HEK293 (cell line): ENCODE measurements around the gene OR2A12.

Source experiments
- CTCF ChIA-PET: fragments of 350-600 bp; formaldehyde crosslinking; extraction: SDS; loops from one replicate; lab custom pipeline; 2021; ENCODE audit warnings: antibody characterized with exemption; lab: Yijun Ruan, JAX
- POLR2A ChIA-PET: fragments of 300-600 bp; formaldehyde crosslinking; extraction: SDS; loops from one replicate; lab custom pipeline; 2020; ENCODE audit warnings: antibody characterized with exemption, inconsistent platforms; lab: Yijun Ruan, JAX
- H3K27ac ChIP-seq: fragments of 200-500 bp; sonication (Bioruptor generic); 2 replicates; pipeline ENCODE4 v1.5.1; 2014; ENCODE audit warnings: low read depth, low read length, control low read depth, inconsistent platforms; ENCODE audit errors: extremely low read depth
- H3K36me3 ChIP-seq, 2 experiments: fragments of 200-500 bp in 1 of 2; sonication (Bioruptor generic) in 1 of 2; 1 replicate in 1 of 2; 2 replicates in 1 of 2; pipeline ENCODE4 v1.5.1; 2014 to 2017; ENCODE audit warnings: inconsistent platforms in 2 of 2, low read length in 2 of 2; ENCODE audit not compliant: control insufficient read depth in 2 of 2, insufficient read depth in 1 of 2
- H3K4me1 ChIP-seq: fragments of 200-500 bp; sonication (Bioruptor generic); 2 replicates; pipeline ENCODE4 v1.5.1; 2014; ENCODE audit warnings: mild to moderate bottlenecking, low read length, inconsistent platforms; ENCODE audit not compliant: control insufficient read depth, insufficient read depth
- H3K4me3 ChIP-seq: 2 replicates; pipeline ENCODE4 v1.5.1; 2011; ENCODE audit warnings: low read depth, mild to moderate bottlenecking, control low read depth, low read length, moderate library complexity
- H3K9me3 ChIP-seq: fragments of 200-500 bp; sonication (Bioruptor generic); 2 replicates; pipeline ENCODE4 v1.5.1; 2014; ENCODE audit warnings: low read depth, low read length, inconsistent platforms; ENCODE audit not compliant: control insufficient read depth, insufficient read depth
- BCL11A ChIP-seq: fragments of 450-650 bp; formaldehyde crosslinking; IDR thresholded peaks from 2 replicates; pipeline ENCODE4 v1.5.1; 2016; ENCODE audit warnings: low read depth, missing biosample characterization, missing genetic modification characterization
- ELK4 ChIP-seq: IDR thresholded peaks from 2 replicates; pipeline ENCODE4 v1.6.1; 2011; ENCODE audit warnings: mild to moderate bottlenecking, low read depth, low read length, borderline replicate concordance
- KLF8 ChIP-seq: fragments of 450-650 bp; formaldehyde crosslinking; IDR thresholded peaks from 2 replicates; pipeline ENCODE4 v1.5.1; 2016; ENCODE audit warnings: missing biosample characterization, missing genetic modification characterization
- OSR2 ChIP-seq: fragments of 450-650 bp; formaldehyde crosslinking; IDR thresholded peaks from 2 replicates; pipeline ENCODE4 v1.5.1; 2016; ENCODE audit warnings: missing biosample characterization, missing genetic modification characterization
- REST ChIP-seq: fragments of 450-650 bp; formaldehyde crosslinking; IDR thresholded peaks from 2 replicates; pipeline ENCODE4 v1.5.1; 2016; ENCODE audit warnings: missing biosample characterization, missing genetic modification characterization
- SALL2 ChIP-seq: fragments of 450-650 bp; formaldehyde crosslinking; IDR thresholded peaks from 2 replicates; pipeline ENCODE4 v1.5.0; 2017; ENCODE audit warnings: missing biosample characterization, mild to moderate bottlenecking, missing genetic modification characterization, borderline replicate concordance
- SCRT2 ChIP-seq: fragments of 450-650 bp; formaldehyde crosslinking; IDR thresholded peaks from 2 replicates; pipeline ENCODE4 v1.5.1; 2016; ENCODE audit warnings: missing biosample characterization, missing genetic modification characterization
- ZBTB20 ChIP-seq: fragments of 450-650 bp; formaldehyde crosslinking; IDR thresholded peaks from 2 replicates; pipeline ENCODE4 v1.5.1; 2016; ENCODE audit warnings: missing biosample characterization, missing genetic modification characterization
- ZEB2 ChIP-seq: fragments of 450-650 bp; formaldehyde crosslinking; IDR thresholded peaks from 2 replicates; pipeline ENCODE4 v1.5.1; 2016; ENCODE audit warnings: missing biosample characterization, missing genetic modification characterization
- ZFP69B ChIP-seq: fragments of 450-650 bp; formaldehyde crosslinking; IDR thresholded peaks from 2 replicates; pipeline ENCODE4 v1.5.1; 2016; ENCODE audit warnings: missing biosample characterization, missing genetic modification characterization
- ZNF133 ChIP-seq: fragments of 450-650 bp; formaldehyde crosslinking; IDR thresholded peaks from 2 replicates; pipeline ENCODE4 v1.5.1; 2016; ENCODE audit warnings: missing biosample characterization, missing genetic modification characterization
- ZNF16 ChIP-seq: fragments of 450-650 bp; formaldehyde crosslinking; IDR thresholded peaks from 2 replicates; pipeline ENCODE4 v1.5.1; 2016; ENCODE audit warnings: low read depth, missing biosample characterization, missing genetic modification characterization
- ZNF248 ChIP-seq: fragments of 450-650 bp; formaldehyde crosslinking; IDR thresholded peaks from 2 replicates; pipeline ENCODE4 v1.5.1; 2017; ENCODE audit warnings: missing biosample characterization, missing genetic modification characterization
- ZNF280D ChIP-seq: fragments of 450-650 bp; formaldehyde crosslinking; IDR thresholded peaks from 2 replicates; pipeline ENCODE4 v1.5.1; 2016; ENCODE audit warnings: missing biosample characterization, missing genetic modification characterization
- ZNF350 ChIP-seq: fragments of 450-650 bp; formaldehyde crosslinking; IDR thresholded peaks from 2 replicates; pipeline ENCODE4 v1.5.0; 2017; ENCODE audit warnings: missing biosample characterization, mild to moderate bottlenecking, missing genetic modification characterization
- ZNF510 ChIP-seq: fragments of 450-650 bp; formaldehyde crosslinking; IDR thresholded peaks from 2 replicates; pipeline ENCODE4 v1.5.1; 2018; ENCODE audit warnings: mild to moderate bottlenecking, missing genetic modification characterization, missing biosample characterization; ENCODE audit not compliant: insufficient replicate concordance
- ZNF555 ChIP-seq: fragments of 450-650 bp; formaldehyde crosslinking; conservative IDR thresholded peaks from 2 replicates; pipeline ENCODE4 v1.5.1; 2017; ENCODE audit warnings: missing biosample characterization, mild to moderate bottlenecking, missing genetic modification characterization, inconsistent platforms
- ZNF585B ChIP-seq: fragments of 450-650 bp; formaldehyde crosslinking; IDR thresholded peaks from 2 replicates; pipeline ENCODE4 v1.5.1; 2016; ENCODE audit warnings: missing biosample characterization, missing genetic modification characterization
- ZNF626 ChIP-seq: fragments of 450-650 bp; sonication (Bioruptor Pico); formaldehyde crosslinking; IDR thresholded peaks from 2 replicates; pipeline ENCODE4 v1.5.1; 2018; ENCODE audit warnings: missing biosample characterization, missing genetic modification characterization, inconsistent platforms
- ZNF629 ChIP-seq: fragments of 450-650 bp; formaldehyde crosslinking; IDR thresholded peaks from 2 replicates; pipeline ENCODE4 v1.5.1; 2017; ENCODE audit warnings: missing biosample characterization, missing genetic modification characterization

Gene OR2A12

GRCh38 chr7:144113651-144114050 lies 27.6 kb downstream of the OR2A12 start:
- Histone ChIP-seq H3K4me1 (no peaks in the 10 kb centered on the region), H3K36me3 (no peaks in the 10 kb centered on the region), H3K27ac (no peak overlapping the region), H3K4me3 (no peak overlapping the region), H3K9me3 (no peaks in the 10 kb centered on the region)
- no peak for TF ChIP-seq ZNF133 (tag by site-specific recombination)
- no peak for TF ChIP-seq SALL2 (tag by site-specific recombination)
- TF ChIP-seq ZNF510 (tag by site-specific recombination) = no peak
- no peak for TF ChIP-seq OSR2 (tag by site-specific recombination)
- TF ChIP-seq BCL11A (tag by site-specific recombination) = no peak
- no peak for TF ChIP-seq ZEB2 (tag by site-specific recombination)
- no peak for TF ChIP-seq ZNF585B
- no peak for TF ChIP-seq ZBTB20
- ChIA-PET POLR2A (no interaction called here), CTCF (interaction anchor here (0.6 to 1.8 kb wide), 2 partner anchors 14 to 102 kb away, joined by 4 to 6 read pairs; no protein-coding TSS in a partner anchor)

- Histone ChIP-seq H3K36me3 (no peaks in the 10 kb centered on the region), H3K27ac (no peak overlapping the region), H3K4me1 (no peaks in the 10 kb centered on the region), H3K4me3 (no peak overlapping the region), H3K9me3 (no peaks in the 10 kb centered on the region)
- ChIA-PET POLR2A (no interaction called here), CTCF (no interaction called here)
- TF ChIP-seq ZNF626 (tag by site-specific recombination) (no peak), ZNF16 (tag by site-specific recombination) (no peak), ZNF555 (tag by site-specific recombination) (no peak), KLF8 (tag by site-specific recombination) (no peak), ZNF248 (tag by site-specific recombination) (no peak), ZNF280D (no peak), REST (no peak), ZNF350 (tag by site-specific recombination) (no peak), ELK4 (no peak), ZNF629 (tag by site-specific recombination) (no peak), ZFP69B (tag by site-specific recombination) (no peak), SCRT2 (tag by site-specific recombination) (no peak)
Observed at GRCh38 chr7:144118341-144118740, 32.3 kb downstream of the OR2A12 start.
